ENCODE results near the gene PEAR1.
"Not testable (repeated sequence)": the region's sequence is repeated elsewhere in the genome, so short reads cannot be mapped to it uniquely, and the experiment has no call there.

PEAR1 gene

DNA sequence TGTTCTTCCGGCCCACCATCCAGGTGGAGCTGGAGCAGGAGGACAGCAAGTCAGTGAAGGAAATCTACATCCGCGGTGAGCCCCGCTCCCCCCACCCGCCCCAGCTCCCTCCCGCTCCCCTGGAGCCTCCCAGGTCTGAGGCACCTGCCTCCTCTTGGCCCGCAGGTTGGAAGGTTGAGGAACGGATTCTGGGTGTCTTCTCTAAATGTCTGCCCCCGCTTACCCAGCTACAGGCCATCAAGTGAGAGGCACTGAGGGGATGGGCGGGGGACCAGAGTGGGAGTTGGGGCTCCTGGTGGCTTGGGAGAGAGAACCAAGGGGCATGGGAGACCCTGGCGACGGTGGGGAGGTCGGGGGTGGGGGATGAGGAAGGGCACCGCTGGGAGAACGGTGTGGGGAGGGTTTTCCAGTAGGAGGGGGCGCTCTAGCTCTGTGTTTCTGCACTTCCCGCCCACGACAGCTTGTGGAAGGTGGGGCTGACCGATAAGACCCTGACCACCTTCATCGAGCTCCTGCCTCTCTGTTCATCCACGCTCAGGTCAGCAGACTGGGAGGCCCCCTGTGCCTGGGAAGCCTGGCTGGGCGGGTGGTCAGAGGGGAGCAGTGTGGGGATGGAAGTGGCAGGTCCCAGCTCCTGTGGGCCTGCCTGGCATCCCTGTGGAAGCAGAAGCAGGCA, 31.1 kb downstream of the PEAR1 start:
- H3K27me3 ChIP-seq (ENCODE audit: control insufficient read depth, insufficient read depth, low read length): peaks cover 61% of the 10 kb centered on the region
- no peaks in the 10 kb centered on the region for H3K4me1 ChIP-seq (ENCODE audit: control insufficient read depth, insufficient read depth, low read length)
- no peak overlapping the region for H3K27ac ChIP-seq (ENCODE audit: low read depth, low read length)
- H3K36me3 ChIP-seq (ENCODE audit: control insufficient read depth, insufficient read depth, low read length): no peaks in the 10 kb centered on the region
- no peak overlapping the region for H3K9ac ChIP-seq (ENCODE audit: low read length)
- H3K4me3 ChIP-seq (ENCODE audit: low read length): no peak overlapping the region

DNA sequence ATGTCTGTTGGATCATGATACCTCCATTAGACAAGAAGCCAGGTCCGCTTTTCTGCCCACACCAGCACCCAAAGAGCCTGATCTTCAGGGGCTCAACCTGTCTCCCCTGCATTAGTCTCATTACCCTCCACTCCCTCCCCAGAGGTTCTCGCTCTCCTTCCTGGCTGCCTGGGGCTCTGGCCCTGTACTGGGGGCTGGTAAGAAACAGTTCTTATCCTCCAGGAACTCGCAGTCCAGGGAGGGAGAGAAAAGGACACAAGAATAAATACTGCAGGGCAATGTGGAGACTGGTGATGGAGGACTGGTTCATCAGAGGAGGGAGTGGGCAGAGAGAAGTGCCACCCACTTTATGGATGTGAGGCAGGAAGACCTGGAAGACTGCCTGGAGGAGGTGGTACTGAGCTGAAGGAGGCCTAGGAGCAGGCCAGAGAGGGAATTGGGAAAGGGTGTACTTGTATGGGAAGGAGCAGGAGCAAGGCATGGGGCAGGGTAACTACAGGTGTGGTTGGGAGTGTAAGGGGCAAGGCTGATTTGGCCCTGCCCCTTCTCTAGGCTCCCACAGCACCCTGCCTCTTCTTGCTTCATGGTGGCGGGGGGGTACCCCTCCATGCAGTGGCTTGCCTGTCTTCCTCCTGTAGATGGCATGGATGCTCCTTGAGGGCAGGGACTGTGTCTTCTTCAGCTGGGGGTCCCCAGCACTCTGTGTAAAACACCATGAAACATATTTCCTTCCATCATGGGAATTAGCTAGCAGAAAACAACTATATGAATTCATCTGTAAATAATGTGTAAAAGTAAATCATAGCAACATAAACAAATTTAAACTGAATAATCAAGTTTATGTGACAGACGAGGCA, 31.9 kb downstream of the PEAR1 start:
- Histone ChIP-seq H3K27ac (ENCODE audit: low read depth, low read length) (no peak overlapping the region), H3K27me3 (ENCODE audit: control insufficient read depth, insufficient read depth, low read length) (peaks cover 61% of the 10 kb centered on the region), H3K4me1 (ENCODE audit: control insufficient read depth, insufficient read depth, low read length) (no peaks in the 10 kb centered on the region)

DNA sequence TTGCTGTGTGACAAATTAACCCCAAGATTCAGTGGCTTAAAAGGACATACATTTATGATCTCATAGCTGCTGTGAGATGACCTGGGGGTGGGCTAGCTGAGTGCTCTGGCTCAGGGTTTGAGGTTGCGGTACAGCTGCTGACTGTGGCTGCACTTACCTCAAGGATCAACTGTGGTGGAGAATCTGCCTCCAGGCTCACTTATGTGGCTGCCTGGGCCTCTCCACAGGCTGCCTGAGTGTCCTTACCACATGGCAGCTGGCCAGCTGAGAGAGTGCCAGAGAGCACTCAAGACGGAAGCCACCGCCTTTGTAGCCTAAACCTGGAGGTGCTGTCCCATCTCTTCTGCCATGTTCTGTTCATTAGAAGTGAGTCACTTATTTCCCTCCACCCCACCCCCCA, 32.7 kb downstream of the PEAR1 start:
- H3K4me3 ChIP-seq (ENCODE audit: low read length): no peak overlapping the region
- H3K27me3 ChIP-seq (ENCODE audit: control insufficient read depth, insufficient read depth, low read length): peaks cover 57% of the 10 kb centered on the region
- H3K9ac ChIP-seq (ENCODE audit: low read length): no peak overlapping the region
- H3K4me1 ChIP-seq (ENCODE audit: control insufficient read depth, insufficient read depth, low read length): peaks cover under 1% of the 10 kb centered on the region
- no peak overlapping the region for H3K27ac ChIP-seq (ENCODE audit: low read depth, low read length)
- H3K36me3 ChIP-seq (ENCODE audit: control insufficient read depth, insufficient read depth, low read length): no peaks in the 10 kb centered on the region

More for the DNA sequence above, 31.9 kb downstream of the PEAR1 start:
- Histone ChIP-seq H3K9ac (ENCODE audit: low read length) (no peak overlapping the region), H3K4me3 (ENCODE audit: low read length) (no peak overlapping the region), H3K36me3 (ENCODE audit: control insufficient read depth, insufficient read depth, low read length) (no peaks in the 10 kb centered on the region)

DNA sequence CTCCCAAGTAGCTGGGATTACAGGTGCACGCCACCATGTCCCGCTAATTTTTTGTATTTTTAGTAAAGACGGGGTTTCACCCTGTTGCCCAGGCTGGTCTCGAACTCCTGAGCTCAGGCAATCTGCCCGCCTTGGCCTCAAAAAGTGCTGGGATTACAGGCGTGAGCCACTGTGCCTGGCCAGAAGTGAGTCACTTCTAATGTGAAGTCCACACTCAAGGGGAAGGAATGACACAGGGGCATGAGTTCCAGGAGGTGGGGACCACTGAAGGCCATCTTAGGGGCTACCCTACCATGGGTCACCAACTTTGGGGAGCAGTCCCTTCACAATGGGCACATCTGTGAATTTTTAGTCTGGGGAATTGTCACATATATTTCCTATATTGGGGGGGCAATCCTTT, 33.2 kb downstream of the PEAR1 start:
- H3K4me1 ChIP-seq (ENCODE audit: control insufficient read depth, insufficient read depth, low read length); H3K9ac ChIP-seq (ENCODE audit: low read length); H3K36me3 ChIP-seq (ENCODE audit: control insufficient read depth, insufficient read depth, low read length); H3K27ac ChIP-seq (ENCODE audit: low read depth, low read length); H3K4me3 ChIP-seq (ENCODE audit: low read length): not testable (repeated sequence)
- H3K27me3 ChIP-seq (ENCODE audit: control insufficient read depth, insufficient read depth, low read length): peaks cover 55% of the 10 kb centered on the region

DNA sequence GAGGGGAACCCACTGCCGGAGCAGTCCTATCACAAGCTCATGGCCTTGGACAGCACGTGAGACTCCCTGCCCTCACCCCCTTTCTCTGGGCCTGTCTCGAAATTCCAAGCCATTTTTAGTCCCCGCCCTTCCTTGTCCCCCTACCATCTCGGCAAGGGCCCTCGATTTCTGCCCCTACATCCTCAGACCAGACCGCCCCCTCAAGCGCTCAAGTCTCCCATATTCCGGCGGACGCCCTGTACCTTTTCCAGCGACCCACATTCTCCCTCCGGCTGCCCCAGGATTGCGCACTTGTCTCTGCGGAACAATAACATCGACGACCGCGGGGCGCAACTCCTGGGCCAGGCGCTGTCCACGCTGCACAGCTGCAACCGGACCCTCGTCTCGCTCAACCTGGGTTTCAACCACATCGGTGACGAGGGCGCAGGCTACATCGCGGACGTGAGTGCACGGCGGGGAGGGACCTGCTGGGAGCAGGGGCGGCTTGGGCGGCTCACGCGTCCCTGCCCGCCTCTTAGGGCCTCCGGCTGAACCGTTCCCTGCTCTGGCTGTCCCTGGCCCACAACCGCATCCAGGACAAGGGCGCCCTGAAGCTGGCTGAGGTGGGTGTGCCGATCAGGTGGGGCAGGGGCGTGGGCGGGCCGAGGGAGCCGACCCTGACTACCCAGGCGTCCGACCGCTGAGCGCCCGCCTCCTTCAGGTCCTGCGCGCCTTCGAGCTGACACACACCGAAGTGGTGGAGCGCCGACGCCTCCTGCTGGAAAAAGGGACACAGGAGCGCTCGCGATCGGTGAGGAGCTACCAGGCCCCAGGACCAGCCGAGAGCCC, 33.9 kb downstream of the PEAR1 start:
- no peak overlapping the region for H3K9ac ChIP-seq (ENCODE audit: low read length)
- no peaks in the 10 kb centered on the region for H3K36me3 ChIP-seq (ENCODE audit: control insufficient read depth, insufficient read depth, low read length)
- H3K4me1 ChIP-seq (ENCODE audit: control insufficient read depth, insufficient read depth, low read length): peaks cover 4% of the 10 kb centered on the region
- peak overlapping the region; percentile 46 for H3K4me3 ChIP-seq (ENCODE audit: low read length)
- no peak overlapping the region for H3K27ac ChIP-seq (ENCODE audit: low read depth, low read length)
- H3K27me3 ChIP-seq (ENCODE audit: control insufficient read depth, insufficient read depth, low read length): peaks cover 47% of the 10 kb centered on the region

DNA sequence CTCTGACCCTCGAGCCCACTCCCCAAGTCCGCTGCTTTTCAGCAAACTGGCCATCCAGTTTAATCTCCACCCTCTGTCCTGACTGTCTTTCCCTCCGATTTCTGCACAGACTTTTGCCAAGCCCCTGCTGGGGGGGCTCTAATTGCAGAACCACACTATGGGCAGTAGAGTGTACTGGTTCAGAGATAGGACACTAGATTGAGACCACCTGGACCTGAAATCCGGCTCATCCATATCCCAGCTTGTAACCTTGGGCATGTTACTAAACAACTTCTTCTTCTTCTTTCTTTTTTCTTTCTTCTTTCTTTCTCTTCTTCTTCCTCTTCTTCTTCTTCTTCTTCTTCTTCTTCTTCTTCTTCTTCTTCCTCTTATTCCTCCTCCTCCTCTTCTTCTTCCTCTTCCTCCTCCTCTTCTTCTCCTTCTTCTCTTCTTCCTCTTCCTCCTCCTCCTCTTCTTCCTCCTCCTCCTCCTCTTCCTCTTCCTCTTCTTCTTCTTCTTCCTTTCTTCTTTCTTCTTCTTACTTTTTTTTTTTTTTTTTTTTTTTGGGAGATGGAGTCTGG, 34.6 kb downstream of the PEAR1 start:
- Histone ChIP-seq H3K4me3 (ENCODE audit: low read length) (no peak overlapping the region), H3K4me1 (ENCODE audit: control insufficient read depth, insufficient read depth, low read length) (peaks cover 4% of the 10 kb centered on the region), H3K9ac (ENCODE audit: low read length) (no peak overlapping the region), H3K27ac (ENCODE audit: low read depth, low read length) (no peak overlapping the region), H3K27me3 (ENCODE audit: control insufficient read depth, insufficient read depth, low read length) (peaks cover 42% of the 10 kb centered on the region), H3K36me3 (ENCODE audit: control insufficient read depth, insufficient read depth, low read length) (no peaks in the 10 kb centered on the region)

DNA sequence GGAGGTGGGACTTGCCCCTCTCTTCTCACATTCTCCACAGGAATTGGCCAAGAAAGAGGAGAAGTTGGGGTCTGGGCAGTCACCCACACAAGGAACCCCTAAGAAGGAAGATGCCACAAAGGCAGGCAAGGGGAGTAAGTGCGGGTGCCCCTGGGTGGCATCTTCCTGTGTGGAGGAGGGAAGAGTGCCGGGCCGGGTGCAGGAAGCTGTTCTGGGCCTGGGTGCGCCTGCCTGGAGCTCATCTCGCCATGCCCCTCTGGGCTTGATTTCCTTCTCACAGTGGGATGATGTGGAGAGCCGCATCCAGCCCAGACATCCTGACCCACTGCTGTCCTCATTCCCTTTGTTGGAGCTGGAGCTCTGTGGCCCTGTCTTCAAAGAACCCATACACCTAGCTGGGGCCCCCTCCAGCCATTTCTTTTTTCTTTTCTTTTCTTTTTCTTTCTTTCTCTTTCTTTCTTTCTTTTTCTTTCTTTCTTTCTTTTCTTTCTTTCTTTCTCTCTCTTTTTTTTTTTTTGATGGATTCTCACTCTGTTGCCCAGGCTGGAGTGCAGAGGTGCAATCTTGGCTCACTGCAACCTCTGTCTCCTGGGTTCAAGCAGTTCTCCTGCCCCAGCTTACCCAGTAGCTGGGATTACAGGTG, 36.2 kb downstream of the PEAR1 start:
- Histone ChIP-seq H3K27ac (ENCODE audit: low read depth, low read length) (no peak overlapping the region), H3K4me3 (ENCODE audit: low read length) (no peak overlapping the region), H3K27me3 (ENCODE audit: control insufficient read depth, insufficient read depth, low read length) (peaks cover 30% of the 10 kb centered on the region), H3K4me1 (ENCODE audit: control insufficient read depth, insufficient read depth, low read length) (peaks cover 4% of the 10 kb centered on the region), H3K36me3 (ENCODE audit: control insufficient read depth, insufficient read depth, low read length) (no peaks in the 10 kb centered on the region), H3K9ac (ENCODE audit: low read length) (no peak overlapping the region)

DNA sequence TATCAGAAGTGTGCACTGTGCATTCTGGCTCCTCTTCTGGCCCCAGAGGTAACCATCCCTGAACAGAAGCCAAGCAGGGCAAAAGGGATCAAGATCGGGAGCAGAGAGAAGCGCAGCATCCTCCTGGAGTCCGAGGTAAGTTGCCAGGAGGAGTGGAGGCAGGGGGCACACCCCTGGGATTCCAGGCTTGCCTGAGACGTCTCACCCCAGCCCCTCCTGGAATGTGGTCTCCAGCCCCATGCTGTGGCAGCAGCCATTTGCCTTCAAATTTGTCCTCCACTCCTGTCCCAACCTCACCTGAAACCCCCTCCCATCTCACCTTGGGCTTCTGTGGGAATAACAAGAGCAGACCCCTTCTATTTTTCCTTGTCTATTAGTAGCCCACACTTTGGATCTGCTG, 37.0 kb downstream of the PEAR1 start:
- peaks cover 22% of the 10 kb centered on the region for H3K27me3 ChIP-seq (ENCODE audit: control insufficient read depth, insufficient read depth, low read length)
- no peak overlapping the region for H3K27ac ChIP-seq (ENCODE audit: low read depth, low read length)
- H3K9ac ChIP-seq (ENCODE audit: low read length): no peak overlapping the region
- no peak overlapping the region for H3K4me3 ChIP-seq (ENCODE audit: low read length)
- peaks cover 4% of the 10 kb centered on the region for H3K4me1 ChIP-seq (ENCODE audit: control insufficient read depth, insufficient read depth, low read length)
- H3K36me3 ChIP-seq (ENCODE audit: control insufficient read depth, insufficient read depth, low read length): no peaks in the 10 kb centered on the region

DNA sequence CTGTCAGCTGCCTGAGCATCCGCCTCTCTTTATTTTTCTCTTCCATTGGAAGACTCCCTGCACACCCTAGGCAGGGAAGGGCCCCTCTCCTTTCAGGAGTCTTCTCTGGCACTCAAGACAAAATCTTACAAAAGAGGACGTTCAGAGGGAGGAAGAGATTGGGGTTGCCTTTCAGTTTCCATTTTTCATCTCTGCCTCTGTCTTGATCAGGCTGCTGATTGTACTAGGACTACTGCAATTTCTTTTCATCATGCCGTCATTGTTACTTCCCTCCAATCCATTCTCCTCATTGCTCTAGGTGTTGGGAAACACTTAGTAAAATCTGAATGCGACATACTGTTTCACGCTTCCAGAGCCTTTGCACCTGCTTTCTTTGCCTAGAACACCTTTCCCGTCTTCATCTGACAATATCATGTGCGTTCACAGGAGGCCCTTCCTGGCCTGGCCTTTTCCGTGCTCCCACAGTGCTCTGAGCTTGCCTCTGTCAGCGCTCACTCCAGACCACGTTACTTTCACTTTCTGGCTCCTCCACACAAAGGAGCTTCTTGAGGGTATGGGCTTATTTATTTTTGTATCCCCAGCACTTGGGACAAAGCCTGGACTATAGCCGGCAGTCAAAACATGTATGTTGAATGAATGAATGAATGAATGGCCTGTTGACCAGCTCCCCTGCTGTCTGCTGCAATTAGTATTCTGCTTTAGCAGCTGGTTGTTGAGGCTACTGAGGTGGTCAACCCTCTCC, 37.9 kb downstream of the PEAR1 start:
- peaks cover 20% of the 10 kb centered on the region for H3K27me3 ChIP-seq (ENCODE audit: control insufficient read depth, insufficient read depth, low read length)
- H3K4me1 ChIP-seq (ENCODE audit: control insufficient read depth, insufficient read depth, low read length): peaks cover 4% of the 10 kb centered on the region
- H3K4me3 ChIP-seq (ENCODE audit: low read length): peak overlapping the region; percentile 43
- no peaks in the 10 kb centered on the region for H3K36me3 ChIP-seq (ENCODE audit: control insufficient read depth, insufficient read depth, low read length)
- no peak overlapping the region for H3K27ac ChIP-seq (ENCODE audit: low read depth, low read length)
- no peak overlapping the region for H3K9ac ChIP-seq (ENCODE audit: low read length)

DNA sequence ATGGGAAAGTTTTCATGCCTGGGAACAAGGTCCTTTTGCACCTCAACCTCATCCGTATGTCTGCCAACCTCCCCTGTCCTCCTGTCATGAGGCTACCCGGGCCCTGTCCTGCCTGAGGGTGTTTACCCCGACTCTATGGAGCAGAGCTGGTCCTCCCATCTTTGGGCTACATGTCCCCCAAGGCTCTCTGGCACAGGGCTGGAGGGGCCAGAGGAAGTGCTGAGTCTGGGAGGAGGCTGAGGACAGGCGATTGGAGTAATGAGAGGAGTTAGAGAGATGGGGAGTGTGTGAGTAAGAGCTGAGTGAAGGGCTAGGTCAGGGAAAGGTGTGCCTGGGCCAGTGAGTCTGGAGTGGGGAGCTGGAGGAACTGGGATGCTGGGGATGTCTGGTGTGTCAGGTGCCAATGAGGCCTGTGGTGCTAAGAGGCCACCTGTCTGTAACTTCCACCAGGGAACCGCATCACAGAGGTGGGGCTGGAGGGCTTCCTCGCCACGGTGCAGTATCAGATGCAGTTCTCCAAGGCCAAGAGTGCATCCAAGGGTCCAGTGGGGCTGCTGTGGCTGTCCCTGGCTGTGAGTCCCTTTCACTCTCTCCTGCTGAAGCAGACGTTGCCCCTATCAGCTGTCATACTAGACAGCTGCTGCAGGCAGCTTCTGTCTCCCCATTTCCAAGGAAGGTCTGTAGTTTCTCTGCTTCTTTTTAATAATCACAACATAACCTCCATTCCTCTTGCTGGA, 38.6 kb downstream of the PEAR1 start:
- Histone ChIP-seq H3K9ac (ENCODE audit: low read length) (no peak overlapping the region), H3K27ac (ENCODE audit: low read depth, low read length) (no peak overlapping the region), H3K4me3 (ENCODE audit: low read length) (peak overlapping the region; percentile 43)

DNA sequence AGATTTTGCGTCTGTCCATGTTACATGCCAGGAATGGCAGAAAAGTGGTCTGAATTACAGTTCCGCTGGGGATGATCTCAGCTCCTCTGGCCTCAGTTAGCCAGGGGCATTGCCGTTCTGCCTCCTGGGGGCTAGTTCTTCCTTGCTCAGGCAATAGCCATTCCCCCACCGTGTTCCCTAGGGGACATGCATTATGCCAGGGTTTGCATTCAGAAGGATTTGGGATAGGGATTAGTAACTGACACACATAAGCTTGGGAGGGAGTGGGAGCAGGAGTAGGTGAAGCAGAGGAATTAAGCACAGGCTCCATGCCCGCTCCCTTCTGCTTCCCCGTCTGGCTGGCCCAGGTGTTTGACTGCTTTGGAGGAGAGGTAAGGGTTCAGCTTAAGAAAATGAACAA, 39.6 kb downstream of the PEAR1 start:
- peaks cover 7% of the 10 kb centered on the region for H3K36me3 ChIP-seq (ENCODE audit: control insufficient read depth, insufficient read depth, low read length)
- H3K27me3 ChIP-seq (ENCODE audit: control insufficient read depth, insufficient read depth, low read length): peaks cover 8% of the 10 kb centered on the region
- no peak overlapping the region for H3K9ac ChIP-seq (ENCODE audit: low read length)
- H3K4me3 ChIP-seq (ENCODE audit: low read length): no peak overlapping the region
- no peak overlapping the region for H3K27ac ChIP-seq (ENCODE audit: low read depth, low read length)
- H3K4me1 ChIP-seq (ENCODE audit: control insufficient read depth, insufficient read depth, low read length): peaks cover 4% of the 10 kb centered on the region

More for the DNA sequence above, 38.6 kb downstream of the PEAR1 start:
- H3K36me3 ChIP-seq (ENCODE audit: control insufficient read depth, insufficient read depth, low read length): peaks cover 2% of the 10 kb centered on the region
- peaks cover 16% of the 10 kb centered on the region for H3K27me3 ChIP-seq (ENCODE audit: control insufficient read depth, insufficient read depth, low read length)
- H3K4me1 ChIP-seq (ENCODE audit: control insufficient read depth, insufficient read depth, low read length): peaks cover 4% of the 10 kb centered on the region

Data from rectal smooth muscle tissue (tissue), 1 donor.